PC-9 (cell line): ENCODE measurements around the gene AUTS2. TPM values are rescaled to one million over a fixed set of nuclear protein-coding genes. Genes with fewer than 3 reads are reported as not detected.

Experiments used
- BruUV-seq: library from RNA; stranded (reverse); fragments of 400-500 nt; replicated peaks from 2 replicates; lab custom pipeline; 2021; lab: Mats Ljungman, UMichigan
- CTCF ChIA-PET: fragments of 300-600 bp; sonication (Branson Sonifier 250); formaldehyde crosslinking; loops from one replicate; lab custom pipeline; 2022; ENCODE audit warnings: antibody characterized with exemption; lab: Charles Lee
- POLR2A ChIA-PET: fragments of 300-600 bp; sonication (Branson Sonifier 250); formaldehyde crosslinking; loops from one replicate; lab custom pipeline; 2022; ENCODE audit warnings: antibody characterized with exemption; ENCODE audit not compliant: unreplicated experiment; lab: Charles Lee
- DNase-seq, 2 experiments: peaks; one replicate each; pipeline versions ENCODE4 v3.0.0 to v3.0.0-alpha.2; 2015 to 2022; ENCODE audit warnings: mixed read lengths in 1 of 2
- H2AFZ ChIP-seq: fragments of 200-600 bp; sonication (generic); 2 replicates; pipeline ENCODE4 v1.8.1; 2017; ENCODE audit warnings: antibody characterized with exemption
- H3F3A ChIP-seq: fragments of 200-600 bp; sonication (generic); 2 replicates; pipeline ENCODE4 v1.8.1; 2017; ENCODE audit warnings: antibody characterized with exemption, mild to moderate bottlenecking, low read depth; ENCODE audit not compliant: insufficient read depth
- H3K27ac ChIP-seq: fragments of 200-600 bp; sonication (generic); 2 replicates; pipeline ENCODE4 v1.6.1; 2016; ENCODE audit warnings: mixed run types
- H3K27me3 ChIP-seq: fragments of 200-600 bp; sonication (generic); 2 replicates; pipeline ENCODE4 v1.6.1; 2016; ENCODE audit warnings: low read depth, mixed run types; ENCODE audit not compliant: insufficient read depth
- H3K36me3 ChIP-seq: fragments of 200-600 bp; sonication (generic); 2 replicates; pipeline ENCODE4 v1.6.1; 2016; ENCODE audit warnings: low read depth, mixed run types
- H3K4me1 ChIP-seq: fragments of 200-600 bp; sonication (generic); replicated peaks from 2 replicates; pipeline ENCODE4 v1.6.1; 2016; ENCODE audit warnings: mixed run types; ENCODE audit not compliant: insufficient read depth
- H3K4me2 ChIP-seq: fragments of 200-600 bp; sonication (generic); 2 replicates; pipeline ENCODE4 v1.6.1; 2017; ENCODE audit warnings: mixed run types
- H3K4me3 ChIP-seq: fragments of 200-600 bp; sonication (generic); 2 replicates; pipeline ENCODE4 v1.6.1; 2016; ENCODE audit warnings: mixed run types
- H3K79me2 ChIP-seq: fragments of 200-600 bp; sonication (generic); 2 replicates; pipeline ENCODE4 v1.6.1; 2017; ENCODE audit warnings: low read depth, mixed run types
- H3K9me2 ChIP-seq: fragments of 200-600 bp; sonication (generic); 2 replicates; pipeline ENCODE4 v1.8.1; 2017; ENCODE audit warnings: mild to moderate bottlenecking; ENCODE audit not compliant: insufficient read depth
- H3K9me3 ChIP-seq: fragments of 200-600 bp; sonication (generic); 2 replicates; pipeline ENCODE4 v1.8.1; 2016; ENCODE audit warnings: low read depth; ENCODE audit not compliant: insufficient read depth
- H4K20me1 ChIP-seq: fragments of 200-600 bp; sonication (generic); 2 replicates; pipeline ENCODE4 v1.8.1; 2017; ENCODE audit not compliant: insufficient read depth
- EZH2 ChIP-seq: fragments of 200-600 bp; sonication (generic); IDR thresholded peaks from 2 replicates; pipeline ENCODE4 v1.8.0; 2017; ENCODE audit warnings: antibody characterized with exemption, low read depth
- intact Hi-C: fragments of 100-400 bp; cut with micrococcal nuclease; formaldehyde crosslinking; loops from one replicate; pipeline ENCODE4 v1.10.0; 2022; ENCODE audit not compliant: unreplicated experiment
- total RNA-seq: library from RNA; stranded (reverse); gene quantifications from 2 replicates; pipeline ENCODE4 v1.2.3, GENCODE V29; 2021
- TF ChIP-seq, protein P1 (sequence below): fragments of 200-600 bp; sonication (generic); conservative IDR thresholded peaks from 2 replicates; pipeline ENCODE4 v1.6.1; 2017; ENCODE audit warnings: mixed run types, antibody characterized with exemption, mild to moderate bottlenecking, moderate library complexity

Gene AUTS2
- total RNA-seq, 1 experiment from 2014 or later: not detected

DNA sequence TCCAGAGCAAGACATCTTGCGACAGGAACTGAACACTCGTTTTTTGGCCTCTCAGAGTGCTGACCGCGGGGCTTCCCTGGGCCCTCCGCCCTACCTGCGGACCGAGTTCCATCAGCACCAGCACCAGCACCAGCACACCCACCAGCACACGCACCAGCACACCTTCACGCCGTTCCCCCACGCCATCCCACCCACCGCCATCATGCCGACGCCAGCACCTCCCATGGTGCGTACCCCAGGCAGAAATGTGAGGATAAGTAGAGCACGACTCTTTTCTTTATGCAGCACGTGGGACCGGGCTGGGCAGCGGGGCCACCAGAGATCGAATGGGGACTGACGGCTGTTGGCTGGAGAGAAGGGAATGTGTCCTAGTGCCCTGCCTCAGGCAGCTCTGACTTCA is 1167.8 kb downstream of the AUTS2 start:
- no peak overlapping the region for H3K4me2 ChIP-seq
- TF ChIP-seq EZH2: no peak
- TF ChIP-seq, protein P1, sequence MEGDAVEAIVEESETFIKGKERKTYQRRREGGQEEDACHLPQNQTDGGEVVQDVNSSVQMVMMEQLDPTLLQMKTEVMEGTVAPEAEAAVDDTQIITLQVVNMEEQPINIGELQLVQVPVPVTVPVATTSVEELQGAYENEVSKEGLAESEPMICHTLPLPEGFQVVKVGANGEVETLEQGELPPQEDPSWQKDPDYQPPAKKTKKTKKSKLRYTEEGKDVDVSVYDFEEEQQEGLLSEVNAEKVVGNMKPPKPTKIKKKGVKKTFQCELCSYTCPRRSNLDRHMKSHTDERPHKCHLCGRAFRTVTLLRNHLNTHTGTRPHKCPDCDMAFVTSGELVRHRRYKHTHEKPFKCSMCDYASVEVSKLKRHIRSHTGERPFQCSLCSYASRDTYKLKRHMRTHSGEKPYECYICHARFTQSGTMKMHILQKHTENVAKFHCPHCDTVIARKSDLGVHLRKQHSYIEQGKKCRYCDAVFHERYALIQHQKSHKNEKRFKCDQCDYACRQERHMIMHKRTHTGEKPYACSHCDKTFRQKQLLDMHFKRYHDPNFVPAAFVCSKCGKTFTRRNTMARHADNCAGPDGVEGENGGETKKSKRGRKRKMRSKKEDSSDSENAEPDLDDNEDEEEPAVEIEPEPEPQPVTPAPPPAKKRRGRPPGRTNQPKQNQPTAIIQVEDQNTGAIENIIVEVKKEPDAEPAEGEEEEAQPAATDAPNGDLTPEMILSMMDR: no peak
- no peaks in the 10 kb centered on the region for H3K9me3 ChIP-seq
- peaks cover 70% of the 10 kb centered on the region for H3K27me3 ChIP-seq
- no peak overlapping the region for H3K27ac ChIP-seq
- ChIA-PET POLR2A (no interaction called here), CTCF (no interaction called here)
- H3K4me3 ChIP-seq: no peak overlapping the region
- no peak overlapping the region for H2AFZ ChIP-seq
- no peaks in the 10 kb centered on the region for H3K4me1 ChIP-seq
- no peaks in the 10 kb centered on the region for H4K20me1 ChIP-seq
- no peaks in the 10 kb centered on the region for H3F3A ChIP-seq
- no peaks in the 10 kb centered on the region for H3K9me2 ChIP-seq
- BruUV-seq: no TSS peak
- intact Hi-C loops: no loop called here
- DNase-seq: no peak
- H3K36me3 ChIP-seq: no peaks in the 10 kb centered on the region
- no peaks in the 10 kb centered on the region for H3K79me2 ChIP-seq

DNA sequence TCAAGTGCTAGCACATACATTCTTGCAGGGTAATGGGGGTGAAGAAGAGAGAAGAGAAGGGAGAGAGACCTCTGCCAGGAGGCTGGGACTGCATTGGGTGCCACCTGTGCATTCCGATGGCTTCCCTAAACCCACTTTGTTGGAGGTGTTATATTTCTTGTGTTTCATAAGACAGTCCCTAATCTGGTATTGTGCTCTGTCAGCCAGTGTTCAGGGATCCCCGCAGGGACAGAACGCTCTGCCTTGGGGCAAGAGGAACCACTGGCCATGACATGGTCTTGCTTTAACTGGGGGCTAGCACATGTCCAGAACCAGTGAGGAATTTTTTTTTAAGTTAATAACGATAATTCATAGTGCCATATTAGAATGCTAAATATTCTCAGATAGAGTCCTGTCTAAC is 1168.4 kb downstream of the AUTS2 start:
- Histone ChIP-seq H3K36me3 (no peaks in the 10 kb centered on the region), H3K9me3 (no peaks in the 10 kb centered on the region), H3K9me2 (no peaks in the 10 kb centered on the region), H3K27ac (no peak overlapping the region), H3K79me2 (no peaks in the 10 kb centered on the region), H3K27me3 (peaks cover 64% of the 10 kb centered on the region), H3K4me3 (no peak overlapping the region), H3K4me1 (no peaks in the 10 kb centered on the region), H4K20me1 (no peaks in the 10 kb centered on the region), H2AFZ (no peak overlapping the region), H3F3A (no peaks in the 10 kb centered on the region), H3K4me2 (no peak overlapping the region)
- BruUV-seq: no TSS peak
- TF ChIP-seq, protein P1: no peak
- no peak for TF ChIP-seq EZH2
- intact Hi-C loops: no loop called here
- CTCF ChIA-PET: no interaction called here
- POLR2A ChIA-PET: no interaction called here
- no peak for DNase-seq

DNA sequence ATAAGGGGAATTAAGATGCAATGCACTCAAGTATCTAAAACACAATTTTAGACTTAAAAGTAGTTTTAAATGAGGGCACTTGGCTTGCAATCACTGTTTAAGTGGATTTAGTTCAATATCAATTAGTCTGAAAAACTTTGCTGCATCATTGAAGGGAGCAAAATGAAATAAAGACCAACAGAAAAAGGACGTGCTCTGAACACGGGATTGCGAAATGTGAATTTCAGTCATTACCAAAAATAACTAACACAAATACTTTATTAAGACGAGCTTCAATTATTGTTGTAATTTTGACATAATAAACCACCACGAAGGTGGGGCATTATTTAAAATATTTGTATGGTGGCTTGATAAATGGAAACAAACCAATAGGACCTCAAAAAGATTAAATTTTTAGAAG is 1171.9 kb downstream of the AUTS2 start:
- no peak for DNase-seq
- TF ChIP-seq, protein P1: no peak
- no peak for TF ChIP-seq EZH2
- Histone ChIP-seq H3K79me2 (no peaks in the 10 kb centered on the region), H3K9me3 (no peaks in the 10 kb centered on the region), H3K4me3 (no peak overlapping the region), H3K36me3 (no peaks in the 10 kb centered on the region), H3K4me2 (no peak overlapping the region), H3K9me2 (no peaks in the 10 kb centered on the region), H3K27me3 (peaks cover 56% of the 10 kb centered on the region), H2AFZ (no peak overlapping the region), H3F3A (no peaks in the 10 kb centered on the region), H4K20me1 (no peaks in the 10 kb centered on the region; the same call in 1 of the 2 replicates), H3K4me1 (no peaks in the 10 kb centered on the region), H3K27ac (no peak overlapping the region)
- POLR2A ChIA-PET: no interaction called here
- no TSS peak for BruUV-seq
- CTCF ChIA-PET: no interaction called here
- intact Hi-C loops: no loop called here
